Skeletal muscle tissue (tissue), 4 donors: Measurements from ENCODE around the gene MPL. TPM values are rescaled to one million over a fixed set of nuclear protein-coding genes. Genes with fewer than 3 reads are reported as not detected.

ENCODE experiments used
- H3K27ac ChIP-seq: one replicate; pipeline ENCODE4 v1.7.0; 2013; ENCODE audit warnings: mild to moderate bottlenecking, low read depth, low read length, inconsistent platforms
- H3K27me3 ChIP-seq, 3 donors: one replicate each; pipeline ENCODE4 v1.7.0; 2013; ENCODE audit warnings: low read length in 3 of 3; ENCODE audit not compliant: control insufficient read depth in 3 of 3, insufficient read depth in 3 of 3
- H3K36me3 ChIP-seq, 3 donors: one replicate each; pipeline ENCODE4 v1.7.0; 2013; ENCODE audit warnings: low read length in 3 of 3; ENCODE audit not compliant: control insufficient read depth in 3 of 3, insufficient read depth in 3 of 3
- H3K4me1 ChIP-seq, 3 donors: one replicate each; pipeline ENCODE4 v1.7.0; 2013; ENCODE audit warnings: low read length in 3 of 3, mild to moderate bottlenecking in 3 of 3; ENCODE audit not compliant: control insufficient read depth in 3 of 3, insufficient read depth in 3 of 3
- H3K4me3 ChIP-seq, 3 donors: one replicate each; pipeline ENCODE4 v1.7.0; 2013; ENCODE audit warnings: low read length in 3 of 3
- H3K9ac ChIP-seq, 3 donors: one replicate each; pipeline ENCODE4 v1.7.0; 2013; ENCODE audit warnings: low read length in 3 of 3, mild to moderate bottlenecking in 3 of 3, moderate library complexity in 2 of 3, low read depth in 1 of 3
- H3K9me3 ChIP-seq, 3 donors: one replicate each; pipeline ENCODE4 v1.7.0; 2013; ENCODE audit warnings: low read length in 3 of 3; ENCODE audit not compliant: control insufficient read depth in 3 of 3
- total RNA-seq: library from RNA; depleted of rRNA; stranded (reverse); fragments of >200 nt; gene quantifications from one replicate; pipeline ENCODE4 v1.2.3, GENCODE V29; 2014
- donor health status: Osteomylitis.

The MPL gene
- total RNA-seq, 1 donor from 2014 or later = not detected

DNA sequence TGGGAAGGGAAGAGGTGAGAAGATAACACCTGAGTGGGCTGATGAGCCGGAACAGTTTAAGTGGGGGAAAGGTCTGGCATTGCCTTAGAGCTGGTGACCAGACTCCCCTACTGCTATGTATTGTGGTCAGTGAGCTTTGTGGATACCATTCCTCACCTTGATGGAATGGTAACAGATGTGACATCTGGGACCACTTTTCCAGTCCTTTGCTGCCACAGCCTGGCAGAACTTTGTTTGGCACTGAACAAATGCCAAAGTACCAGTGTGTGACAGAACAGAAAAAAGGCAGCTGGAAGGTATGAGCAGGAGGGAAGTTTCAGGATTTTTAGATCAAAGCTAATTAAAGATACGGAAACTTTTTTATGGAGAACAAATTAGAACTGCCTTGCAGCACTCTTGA, 45.8 kb downstream of the MPL start:
- H3K36me3 ChIP-seq = peaks cover 48 to 70% (median 65%) of the 10 kb centered on the region in 3 donors
- no peaks in the 10 kb centered on the region for H3K9me3 ChIP-seq
- no peak overlapping the region for H3K9ac ChIP-seq
- no peaks in the 10 kb centered on the region for H3K27me3 ChIP-seq
- H3K4me1 ChIP-seq = peaks cover 7 to 20% (median 10%) of the 10 kb centered on the region in 3 donors
- no peak overlapping the region for H3K4me3 ChIP-seq
- no peak overlapping the region for H3K27ac ChIP-seq

DNA sequence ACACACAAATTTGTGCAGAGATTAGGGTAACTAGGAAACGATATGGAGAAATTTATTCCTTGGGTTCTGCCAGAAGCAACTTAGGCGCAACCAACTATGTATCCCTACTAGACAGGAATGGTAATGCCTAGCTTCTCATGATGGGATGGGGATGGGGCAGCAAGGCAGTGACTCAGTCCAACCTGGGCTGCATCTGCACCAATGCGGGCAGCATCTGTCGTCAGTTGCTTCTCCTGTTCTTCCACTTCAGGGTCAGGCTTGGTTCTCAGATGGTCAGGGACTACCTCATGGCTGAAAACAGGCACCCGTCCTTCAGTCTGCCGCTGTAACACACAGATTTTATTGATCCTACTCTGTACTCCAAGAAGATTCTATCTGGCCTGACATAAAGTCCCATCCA, 49.1 kb downstream of the MPL start:
- no peaks in the 10 kb centered on the region for H3K27me3 ChIP-seq
- peaks cover 22 to 37% (median 25%) of the 10 kb centered on the region in 3 donors for H3K4me1 ChIP-seq
- H3K9me3 ChIP-seq = no peaks in the 10 kb centered on the region
- H3K36me3 ChIP-seq = peaks cover 45 to 61% (median 55%) of the 10 kb centered on the region in 3 donors
- H3K4me3 ChIP-seq = no peak overlapping the region
- no peak overlapping the region for H3K9ac ChIP-seq
- no peak overlapping the region for H3K27ac ChIP-seq

DNA sequence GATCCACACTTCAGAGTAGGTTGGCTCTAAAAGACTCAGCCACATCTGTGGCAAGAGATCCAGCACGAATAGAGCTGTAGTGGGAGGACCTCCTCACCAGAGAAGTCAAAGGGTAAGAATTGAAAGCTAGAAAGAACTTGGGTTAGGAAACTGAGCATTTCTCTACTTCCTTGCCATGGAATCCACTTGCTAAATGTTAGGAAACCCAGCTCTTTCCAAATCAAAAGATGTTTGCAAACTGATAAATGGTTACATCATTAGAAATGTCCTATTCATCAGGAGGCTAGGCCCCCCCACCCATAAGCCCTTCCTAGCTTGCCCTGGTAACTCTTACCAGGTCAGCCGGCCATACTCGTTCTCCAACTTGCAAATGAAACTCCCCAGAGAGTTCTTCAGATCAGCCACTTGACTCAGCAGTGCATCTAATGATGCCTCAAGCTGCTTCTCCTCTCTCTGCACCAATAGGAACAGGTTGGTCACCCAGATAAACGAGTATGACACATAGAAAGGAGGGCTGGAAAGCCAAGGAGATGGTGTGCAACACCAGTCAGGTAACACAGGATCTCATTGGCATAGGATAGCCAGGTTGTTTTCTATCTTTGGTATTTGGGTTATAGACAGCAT, 50.5 kb downstream of the MPL start:
- peaks cover 36 to 47% (median 41%) of the 10 kb centered on the region in 3 donors for H3K36me3 ChIP-seq
- H3K27ac ChIP-seq = no peak overlapping the region
- H3K4me3 ChIP-seq = peak overlapping the region in 2 of 3 donors; percentile 93 to 94
- H3K27me3 ChIP-seq = no peaks in the 10 kb centered on the region
- peak overlapping the region; percentile 23 to 97 (median 95) for H3K9ac ChIP-seq
- H3K9me3 ChIP-seq = no peaks in the 10 kb centered on the region
- peaks cover 22 to 28% (median 25%) of the 10 kb centered on the region in 3 donors for H3K4me1 ChIP-seq

DNA sequence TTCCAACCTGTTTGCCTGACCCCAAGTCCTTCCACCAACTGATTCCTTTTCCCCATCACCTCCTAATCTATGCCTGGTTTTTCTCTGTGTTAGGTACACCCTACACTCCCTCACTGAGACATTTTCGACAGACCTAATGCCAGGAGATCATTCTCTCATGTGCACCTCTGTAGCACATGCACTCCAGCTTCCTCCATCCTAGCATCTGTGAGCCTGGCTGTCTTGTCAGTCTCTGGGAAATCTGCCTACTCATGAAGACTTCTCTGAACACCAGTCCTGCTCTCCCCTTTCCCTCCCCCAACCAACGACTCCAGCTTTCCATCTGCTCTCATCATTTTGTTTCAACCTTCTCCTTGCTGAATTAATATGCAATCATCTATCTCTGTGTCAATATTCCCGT, 51.0 kb downstream of the MPL start:
- Histone ChIP-seq H3K9me3 (no peaks in the 10 kb centered on the region), H3K4me3 (peak overlapping the region; percentile 93 to 97 (median 94)), H3K36me3 (peaks cover 34 to 42% (median 36%) of the 10 kb centered on the region in 3 donors), H3K27me3 (no peaks in the 10 kb centered on the region), H3K9ac (peak overlapping the region; percentile 92 to 97 (median 95)), H3K27ac (peak overlapping the region; percentile 81), H3K4me1 (peaks cover 22 to 28% (median 25%) of the 10 kb centered on the region in 3 donors)

DNA sequence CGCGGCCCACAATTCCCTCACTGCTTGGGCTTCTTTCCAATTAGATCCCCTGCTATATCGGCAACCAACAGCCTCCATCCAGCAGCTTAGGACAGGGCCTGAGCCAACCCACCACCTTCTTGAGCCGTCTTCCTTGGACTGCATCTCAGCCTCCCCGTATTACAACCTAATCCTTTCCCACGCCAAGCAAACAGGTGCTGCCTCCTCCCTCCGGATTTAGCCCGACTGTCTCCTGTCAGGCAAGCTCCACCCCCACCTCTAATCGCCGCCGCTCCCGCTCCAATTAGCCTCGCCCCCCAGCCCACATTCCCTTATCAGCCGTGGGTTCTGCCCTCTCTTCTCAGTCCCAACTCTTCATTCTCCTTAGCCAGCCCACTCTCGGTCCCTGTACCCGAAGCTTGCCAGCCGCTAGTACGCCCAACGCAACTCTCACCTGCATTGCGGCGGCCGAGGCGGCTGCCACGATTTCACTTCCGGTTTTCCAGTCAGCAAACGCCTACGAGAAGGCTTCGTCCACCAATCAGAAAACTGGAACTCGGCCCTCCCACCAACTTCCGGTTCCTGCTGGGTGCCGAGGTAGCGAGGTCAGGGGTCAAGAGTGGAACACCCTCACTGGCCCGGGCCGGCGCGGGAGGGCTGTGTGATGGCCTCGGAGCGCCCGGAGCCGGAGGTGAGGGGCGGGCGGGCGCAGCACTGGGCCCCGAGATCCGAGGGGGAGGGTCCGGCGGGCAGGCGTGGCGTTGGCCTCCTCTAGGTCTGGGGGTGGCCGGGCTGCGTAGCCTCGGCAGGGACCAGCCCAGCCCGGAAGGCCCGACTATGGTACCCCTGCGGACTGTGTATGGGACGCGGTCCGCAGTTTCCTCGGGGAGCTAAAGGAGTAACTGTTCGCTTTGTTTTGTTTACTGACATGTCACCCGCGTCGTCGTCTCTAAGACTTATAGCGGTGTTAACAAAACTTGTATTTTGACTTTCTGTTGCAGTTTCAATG, 52.0 kb downstream of the MPL start, which contains the start of the genes MED8 and SZT2:
Gene MED8, minus strand, starts transcription at position 475 of the 988 bp plus-strand sequence. Its CDS starts 36 bp downstream, at position 439.
Gene SZT2, plus strand, starts transcription at position 574 of the 988 bp plus-strand sequence. Its CDS starts 70 bp downstream, at position 644.
- Histone ChIP-seq H3K27me3 (no peaks in the 10 kb centered on the region), H3K27ac (peak within 1 kb of the TSS; percentile 81), H3K9ac (peak within 1 kb of the TSS; percentile 92 to 97 (median 95)), H3K9me3 (no peaks in the 10 kb centered on the region), H3K4me3 (peak within 1 kb of the TSS; percentile 93 to 97 (median 94)), H3K4me1 (peaks cover 22 to 28% (median 25%) of the 10 kb centered on the region in 3 donors), H3K36me3 (peaks cover 24 to 33% (median 26%) of the 10 kb centered on the region in 3 donors)

DNA sequence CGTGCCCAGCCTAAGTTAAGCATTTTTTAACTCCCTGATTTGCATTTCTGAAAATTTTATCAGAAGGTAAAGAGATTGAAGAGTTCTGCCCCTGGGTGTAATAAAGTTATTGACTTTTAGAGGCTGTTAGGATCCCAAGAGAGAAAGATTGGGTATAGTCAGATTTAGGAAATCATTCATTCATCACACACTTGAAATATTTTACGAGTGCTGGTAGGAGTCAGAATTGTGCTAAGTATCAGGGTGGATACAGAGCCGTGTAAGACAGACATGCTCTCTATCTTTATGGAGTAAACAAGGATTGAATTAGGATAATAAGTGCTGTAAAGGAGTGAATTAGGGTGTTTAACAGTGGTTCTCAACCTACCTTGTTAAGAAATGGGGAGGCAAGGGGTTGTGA, 55.1 kb downstream of the MPL start:
- no peak overlapping the region for H3K4me3 ChIP-seq
- H3K36me3 ChIP-seq = peaks cover 0 to 7% (median 5%) of the 10 kb centered on the region in 3 donors
- H3K27me3 ChIP-seq = no peaks in the 10 kb centered on the region
- H3K4me1 ChIP-seq = peaks cover 22 to 26% (median 25%) of the 10 kb centered on the region in 3 donors
- no peak overlapping the region for H3K27ac ChIP-seq
- no peaks in the 10 kb centered on the region for H3K9me3 ChIP-seq
- H3K9ac ChIP-seq = no peak overlapping the region

DNA sequence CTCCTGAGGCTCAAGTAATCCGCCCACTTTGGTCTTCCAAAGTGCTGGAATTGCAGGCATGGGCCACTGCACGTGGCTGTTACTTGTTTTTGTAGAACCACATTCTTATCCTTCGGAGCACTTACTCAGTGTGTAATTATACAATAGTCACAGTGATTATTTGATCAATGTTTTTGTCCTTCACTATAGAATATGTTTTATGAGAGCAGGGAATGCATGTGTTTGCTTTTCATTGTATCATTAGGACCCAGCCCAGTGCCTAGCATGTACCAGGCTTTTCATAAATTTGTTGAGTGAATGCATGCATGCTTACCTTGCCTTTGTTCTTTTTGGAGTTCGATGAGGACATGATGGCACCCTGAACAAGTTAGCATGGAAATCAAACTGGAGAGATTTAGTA, 57.9 kb downstream of the MPL start:
- H3K9me3 ChIP-seq = no peaks in the 10 kb centered on the region
- H3K9ac ChIP-seq = no peak overlapping the region
- H3K36me3 ChIP-seq = peaks cover 0 to 7% (median 3%) of the 10 kb centered on the region in 3 donors
- no peak overlapping the region for H3K4me3 ChIP-seq
- H3K27ac ChIP-seq = no peak overlapping the region
- H3K27me3 ChIP-seq = no peaks in the 10 kb centered on the region
- H3K4me1 ChIP-seq = peaks cover 5 to 10% (median 7%) of the 10 kb centered on the region in 3 donors

DNA sequence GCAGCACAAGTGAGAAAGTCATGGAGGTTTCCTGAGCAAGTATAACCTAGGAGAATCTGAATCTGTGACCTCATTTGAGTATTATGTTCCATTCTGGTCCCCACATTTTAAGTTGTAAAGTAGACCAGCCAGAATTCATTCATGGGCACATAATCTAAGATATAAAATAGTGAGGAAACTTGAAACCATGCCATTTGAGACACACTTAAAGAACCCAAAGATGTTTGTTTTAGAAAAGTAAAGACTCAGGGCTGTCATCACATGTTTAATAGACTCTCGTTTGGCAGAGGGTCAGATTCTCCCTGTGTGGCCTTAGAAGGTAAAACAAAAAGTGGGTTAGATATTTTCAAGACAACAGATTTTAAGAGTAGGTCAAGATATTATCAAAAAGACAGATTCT, 58.4 kb downstream of the MPL start:
- H3K4me3 ChIP-seq = no peak overlapping the region
- no peak overlapping the region for H3K9ac ChIP-seq
- no peak overlapping the region for H3K27ac ChIP-seq
- H3K9me3 ChIP-seq = no peaks in the 10 kb centered on the region
- H3K27me3 ChIP-seq = no peaks in the 10 kb centered on the region
- H3K4me1 ChIP-seq = peaks cover 0 to 4% (median 2%) of the 10 kb centered on the region in 3 donors
- peaks cover 0 to 7% (median 3%) of the 10 kb centered on the region in 3 donors for H3K36me3 ChIP-seq

DNA sequence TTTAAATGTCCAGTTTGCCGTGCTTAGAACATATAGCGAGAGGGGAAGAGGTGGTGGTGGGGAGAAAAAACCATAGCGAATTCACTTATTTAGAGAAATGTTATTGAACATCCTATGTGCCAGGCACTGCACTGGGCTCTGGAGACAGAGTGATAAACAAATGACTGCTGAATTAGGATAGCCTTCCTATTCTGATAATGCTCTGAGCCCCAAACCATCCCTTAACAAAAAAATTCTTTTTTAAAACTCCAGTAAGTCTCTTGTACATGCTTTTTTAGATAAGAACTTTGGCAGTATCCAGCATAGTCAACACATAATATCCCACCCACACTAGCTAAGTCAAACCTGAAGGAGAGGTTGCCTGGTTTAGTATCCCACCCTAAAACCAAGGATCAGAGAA, 60.6 kb downstream of the MPL start:
- Histone ChIP-seq H3K36me3 (peaks cover 0 to 12% (median 8%) of the 10 kb centered on the region in 3 donors), H3K27me3 (no peaks in the 10 kb centered on the region), H3K27ac (no peak overlapping the region), H3K4me1 (no peaks in the 10 kb centered on the region), H3K9me3 (no peaks in the 10 kb centered on the region), H3K9ac (no peak overlapping the region), H3K4me3 (no peak overlapping the region)
